ENCODE results near the gene CD99L2.

CD99L2 gene

DNA sequence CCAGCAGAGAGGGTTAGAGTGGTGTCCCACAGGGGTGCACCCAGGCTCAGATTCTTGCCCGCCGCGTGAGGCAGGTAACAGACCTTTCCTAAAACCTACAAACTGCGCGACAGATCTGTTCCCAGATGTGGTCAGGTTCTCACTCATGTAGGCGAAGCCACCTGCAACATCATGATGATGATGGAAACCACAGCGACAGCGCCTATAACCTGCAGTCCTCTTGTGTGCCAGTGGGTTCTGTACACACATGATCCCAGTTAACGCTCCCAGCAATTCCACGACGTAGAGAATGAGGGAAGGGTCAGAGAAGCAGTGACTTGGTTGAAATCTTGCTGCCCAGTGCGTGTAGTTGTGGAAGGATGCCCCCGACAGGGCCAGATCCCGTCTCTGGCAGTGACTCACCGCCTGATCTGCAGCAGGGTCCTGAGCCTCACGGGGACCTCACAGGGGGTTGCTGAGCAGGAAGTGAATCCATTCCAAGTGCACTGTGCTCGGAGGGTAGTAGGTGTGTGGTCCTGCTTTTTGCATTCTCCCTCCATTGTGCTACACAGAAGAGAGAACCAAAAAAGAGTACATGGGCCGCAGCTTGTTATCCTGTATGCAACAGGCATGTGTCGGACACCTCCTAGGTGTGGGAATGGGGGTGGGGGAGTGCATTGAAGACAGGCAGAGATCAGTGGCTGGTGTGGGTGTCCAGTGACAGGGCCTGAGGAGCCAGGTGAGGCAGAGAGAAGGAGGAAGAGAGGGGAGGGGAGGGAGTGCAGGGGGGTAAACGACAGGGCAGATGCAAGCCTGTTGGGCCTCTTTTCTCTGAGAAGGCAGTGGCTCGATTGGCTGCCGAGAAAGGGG lies 138.7 kb downstream of the CD99L2 start:
- Histone ChIP-seq H3K9me3 (ENCODE audit: insufficient read depth, low read depth, low read length) (no peaks in the 10 kb centered on the region), H3K36me3 (ENCODE audit: insufficient read depth, low read depth, low read length) (no peaks in the 10 kb centered on the region), H3K27ac (ENCODE audit: low read length) (no peak overlapping the region), H3K4me3 (ENCODE audit: low read length) (no peak overlapping the region), H3K4me1 (ENCODE audit: insufficient read depth, low read length) (no peaks in the 10 kb centered on the region), H3K27me3 (ENCODE audit: insufficient read depth, low read length) (no peaks in the 10 kb centered on the region), H3K9ac (ENCODE audit: low read depth, low read length) (no peak overlapping the region)

DNA sequence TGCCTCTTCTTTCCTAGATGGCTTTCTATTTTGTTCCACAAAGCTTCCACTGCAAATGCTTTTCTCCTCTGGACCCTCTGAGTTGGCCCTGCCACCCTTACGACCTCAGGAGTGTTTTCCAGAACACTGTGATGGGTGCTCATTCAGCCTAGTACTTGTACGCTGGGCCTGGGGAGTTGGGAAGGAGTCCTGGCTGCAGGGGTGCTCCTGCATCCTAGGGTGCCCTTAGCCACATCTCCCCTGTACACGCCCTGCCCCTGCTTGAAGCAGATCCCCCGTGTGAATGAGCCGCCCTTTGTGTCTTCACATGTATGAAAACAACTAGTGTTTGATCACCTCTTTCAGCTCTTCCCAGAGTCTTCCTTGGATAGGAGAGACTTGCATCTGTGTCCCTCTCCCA lies 141.1 kb downstream of the CD99L2 start:
- H3K9me3 ChIP-seq (ENCODE audit: insufficient read depth, low read depth, low read length) = no peaks in the 10 kb centered on the region
- H3K27me3 ChIP-seq (ENCODE audit: insufficient read depth, low read length) = no peaks in the 10 kb centered on the region
- H3K27ac ChIP-seq (ENCODE audit: low read length) = no peak overlapping the region
- H3K4me1 ChIP-seq (ENCODE audit: insufficient read depth, low read length) = no peaks in the 10 kb centered on the region
- no peaks in the 10 kb centered on the region for H3K36me3 ChIP-seq (ENCODE audit: insufficient read depth, low read depth, low read length)
- no peak overlapping the region for H3K9ac ChIP-seq (ENCODE audit: low read depth, low read length)
- H3K4me3 ChIP-seq (ENCODE audit: low read length) = no peak overlapping the region

DNA sequence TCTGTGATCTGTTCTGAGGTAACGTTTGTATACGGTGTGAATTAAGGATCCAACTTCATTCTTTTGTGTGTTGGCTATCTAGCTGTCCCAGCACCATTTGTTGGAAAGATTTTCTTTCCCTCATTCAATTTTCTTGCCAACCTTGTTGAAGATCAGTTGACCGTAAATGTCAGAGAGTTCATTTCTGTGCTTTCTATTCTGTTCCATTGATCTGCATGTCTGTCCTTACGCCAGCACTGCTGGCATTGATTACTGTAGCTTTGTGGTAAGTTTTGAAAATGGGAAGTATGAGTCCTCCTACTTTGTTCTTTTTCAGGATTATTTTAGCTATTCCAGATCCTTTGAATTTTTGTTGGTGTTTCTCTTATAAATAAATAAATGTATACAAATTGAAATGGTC lies 144.5 kb downstream of the CD99L2 start:
- Histone ChIP-seq H3K4me1 (ENCODE audit: insufficient read depth, low read length) (no peaks in the 10 kb centered on the region), H3K36me3 (ENCODE audit: insufficient read depth, low read depth, low read length) (no peaks in the 10 kb centered on the region; the same call in 1 of the 2 replicates), H3K27me3 (ENCODE audit: insufficient read depth, low read length) (no peaks in the 10 kb centered on the region), H3K9me3 (ENCODE audit: insufficient read depth, low read depth, low read length) (no peaks in the 10 kb centered on the region), H3K4me3 (ENCODE audit: low read length) (no peak overlapping the region), H3K27ac (ENCODE audit: low read length) (no peak overlapping the region), H3K9ac (ENCODE audit: low read depth, low read length) (no peak overlapping the region)

DNA sequence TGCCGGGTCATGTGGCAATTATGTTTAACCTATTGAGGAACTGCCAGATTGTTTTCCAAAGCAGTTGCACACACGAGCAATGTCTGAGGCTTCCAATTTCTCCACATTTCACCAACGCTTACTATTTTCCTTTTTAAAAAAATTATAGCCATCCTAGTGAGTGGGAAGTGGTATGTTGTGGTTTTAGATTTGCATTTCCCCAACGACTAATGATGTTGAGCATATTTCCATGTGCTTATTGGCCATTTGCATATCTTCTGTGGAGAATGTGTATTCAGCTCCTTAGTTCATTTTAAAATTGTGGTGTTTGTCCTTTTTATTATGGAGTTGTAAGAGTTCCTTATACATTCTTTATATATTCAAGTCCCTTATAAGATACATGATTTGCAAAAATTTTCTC lies 145.1 kb downstream of the CD99L2 start:
- Histone ChIP-seq H3K9me3 (ENCODE audit: insufficient read depth, low read depth, low read length) (no peaks in the 10 kb centered on the region), H3K36me3 (ENCODE audit: insufficient read depth, low read depth, low read length) (no peaks in the 10 kb centered on the region; the same call in 1 of the 2 replicates), H3K27me3 (ENCODE audit: insufficient read depth, low read length) (no peaks in the 10 kb centered on the region), H3K9ac (ENCODE audit: low read depth, low read length) (no peak overlapping the region), H3K4me1 (ENCODE audit: insufficient read depth, low read length) (no peaks in the 10 kb centered on the region), H3K27ac (ENCODE audit: low read length) (no peak overlapping the region), H3K4me3 (ENCODE audit: low read length) (no peak overlapping the region)

DNA sequence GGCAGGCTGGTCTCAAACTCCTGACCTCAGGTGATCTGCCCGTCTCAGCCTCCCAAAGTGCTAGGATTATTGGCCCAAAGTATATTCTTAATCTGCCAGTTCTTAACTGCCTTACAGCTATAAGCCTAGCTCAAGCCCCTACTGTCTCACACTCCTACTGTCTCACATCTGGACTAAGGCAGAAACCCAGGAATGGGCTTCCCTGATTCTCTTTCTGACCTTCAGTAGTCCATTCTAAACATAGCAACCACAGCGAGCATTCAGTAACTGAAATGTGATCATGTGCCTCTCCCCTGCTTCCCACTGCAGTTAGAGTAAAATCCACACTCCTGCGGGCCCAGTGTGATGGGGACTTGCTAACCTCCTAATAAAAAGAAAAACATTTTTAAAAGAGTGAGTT lies 146.3 kb downstream of the CD99L2 start:
- Histone ChIP-seq H3K4me1 (ENCODE audit: insufficient read depth, low read length) (no peaks in the 10 kb centered on the region), H3K27me3 (ENCODE audit: insufficient read depth, low read length) (no peaks in the 10 kb centered on the region), H3K9ac (ENCODE audit: low read depth, low read length) (no peak overlapping the region), H3K36me3 (ENCODE audit: insufficient read depth, low read depth, low read length) (no peaks in the 10 kb centered on the region; the same call in 1 of the 2 replicates), H3K9me3 (ENCODE audit: insufficient read depth, low read depth, low read length) (no peaks in the 10 kb centered on the region), H3K4me3 (ENCODE audit: low read length) (no peak overlapping the region), H3K27ac (ENCODE audit: low read length) (no peak overlapping the region)

DNA sequence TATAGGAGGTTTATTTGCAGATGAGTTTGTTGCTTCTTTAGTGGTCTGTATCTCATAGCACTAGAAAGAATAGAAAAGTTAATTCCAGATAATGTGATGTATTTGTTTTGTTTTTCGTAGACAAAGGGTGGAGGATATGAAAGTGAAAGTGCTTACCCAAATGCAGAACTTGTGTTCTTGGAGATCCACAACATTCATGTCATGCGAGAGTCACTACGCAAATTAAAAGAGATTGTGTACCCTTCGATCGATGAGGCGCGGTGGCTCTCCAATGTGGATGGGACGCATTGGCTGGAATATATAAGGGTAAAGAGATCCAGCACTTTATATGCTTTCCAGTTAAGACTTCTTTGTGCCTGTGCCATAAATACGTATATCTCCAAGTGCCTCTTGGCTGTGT lies 162.0 kb downstream of the CD99L2 start:
- no peaks in the 10 kb centered on the region for H3K27me3 ChIP-seq (ENCODE audit: insufficient read depth, low read length)
- no peak overlapping the region for H3K27ac ChIP-seq (ENCODE audit: low read length)
- no peak overlapping the region for H3K9ac ChIP-seq (ENCODE audit: low read depth, low read length)

DNA sequence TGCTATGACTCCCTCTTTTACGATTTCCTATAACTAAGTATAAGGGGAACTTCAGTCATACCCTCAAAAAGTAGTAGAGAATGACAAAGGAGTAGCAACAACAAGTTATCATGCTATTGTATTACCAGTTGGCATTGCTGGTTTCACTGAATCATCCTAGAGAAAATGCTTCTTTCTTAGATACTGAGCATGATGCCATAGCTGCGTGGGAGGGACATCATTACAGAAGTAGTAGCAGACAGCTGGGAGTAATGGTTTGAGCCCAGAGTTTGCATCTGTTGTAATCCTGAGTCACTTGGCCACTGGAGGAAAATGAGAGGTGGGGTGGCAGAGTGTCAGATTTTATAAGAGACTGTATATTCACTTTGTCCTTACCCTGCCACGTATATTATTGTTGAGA lies 166.7 kb downstream of the CD99L2 start:
- Histone ChIP-seq H3K4me1 (ENCODE audit: insufficient read depth, low read length) (no peaks in the 10 kb centered on the region), H3K27ac (ENCODE audit: low read length) (no peak overlapping the region), H3K36me3 (ENCODE audit: insufficient read depth, low read depth, low read length) (peaks cover 47% of the 10 kb centered on the region; the same call in 1 of the 2 replicates), H3K27me3 (ENCODE audit: insufficient read depth, low read length) (no peaks in the 10 kb centered on the region), H3K9me3 (ENCODE audit: insufficient read depth, low read depth, low read length) (no peaks in the 10 kb centered on the region), H3K9ac (ENCODE audit: low read depth, low read length) (no peak overlapping the region), H3K4me3 (ENCODE audit: low read length) (no peak overlapping the region)

More for the DNA sequence above, 162.0 kb downstream of the CD99L2 start:
- no peak overlapping the region for H3K4me3 ChIP-seq (ENCODE audit: low read length)
- no peaks in the 10 kb centered on the region for H3K4me1 ChIP-seq (ENCODE audit: insufficient read depth, low read length)
- H3K36me3 ChIP-seq (ENCODE audit: insufficient read depth, low read depth, low read length) = peaks cover 51% of the 10 kb centered on the region; the same call in 1 of the 2 replicates
- no peaks in the 10 kb centered on the region for H3K9me3 ChIP-seq (ENCODE audit: insufficient read depth, low read depth, low read length)

DNA sequence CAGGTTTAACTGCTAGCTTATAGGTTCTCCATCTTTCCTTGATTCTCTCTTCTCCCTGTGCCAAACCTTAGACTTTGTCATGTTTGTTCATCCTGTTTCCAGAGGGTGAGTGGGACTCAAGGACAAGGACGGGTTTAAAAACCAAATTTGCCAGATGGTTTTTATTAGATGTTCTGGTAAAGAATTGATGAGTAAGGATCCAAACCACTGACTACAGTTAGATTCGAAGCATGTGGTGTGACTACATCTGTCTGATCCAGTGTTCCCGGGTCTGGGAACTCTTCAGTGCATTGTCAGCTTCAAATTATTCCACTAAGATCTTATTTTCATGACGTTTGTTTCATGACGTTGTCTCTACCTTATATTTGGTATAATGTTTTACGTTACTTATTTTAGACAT lies 167.7 kb downstream of the CD99L2 start:
- H3K4me1 ChIP-seq (ENCODE audit: insufficient read depth, low read length) = no peaks in the 10 kb centered on the region
- peaks cover 41% of the 10 kb centered on the region; the same call in 1 of the 2 replicates for H3K36me3 ChIP-seq (ENCODE audit: insufficient read depth, low read depth, low read length)
- H3K9me3 ChIP-seq (ENCODE audit: insufficient read depth, low read depth, low read length) = no peaks in the 10 kb centered on the region
- H3K27ac ChIP-seq (ENCODE audit: low read length) = no peak overlapping the region
- no peak overlapping the region for H3K9ac ChIP-seq (ENCODE audit: low read depth, low read length)
- no peaks in the 10 kb centered on the region for H3K27me3 ChIP-seq (ENCODE audit: insufficient read depth, low read length)
- no peak overlapping the region for H3K4me3 ChIP-seq (ENCODE audit: low read length)

DNA sequence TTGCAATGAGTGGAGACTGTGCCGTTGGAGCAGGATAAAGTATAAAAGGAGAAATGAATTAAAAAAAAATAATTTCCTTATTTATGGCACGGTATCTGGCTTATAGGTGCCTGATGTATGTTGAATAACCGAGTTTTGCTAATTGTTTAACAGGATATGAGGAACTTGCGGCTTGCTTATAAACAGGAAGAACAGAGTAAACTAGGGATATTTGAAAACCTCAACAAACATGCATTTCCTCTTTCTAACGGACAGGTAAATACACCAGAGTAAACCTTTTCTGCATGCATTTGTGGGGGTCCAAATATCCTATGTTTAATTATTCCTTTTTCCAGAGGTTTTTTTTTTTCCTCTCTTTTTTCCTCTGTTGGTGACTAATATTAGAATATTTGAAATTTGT lies 168.5 kb downstream of the CD99L2 start:
- no peaks in the 10 kb centered on the region for H3K9me3 ChIP-seq (ENCODE audit: insufficient read depth, low read depth, low read length)
- H3K27me3 ChIP-seq (ENCODE audit: insufficient read depth, low read length) = no peaks in the 10 kb centered on the region
- H3K27ac ChIP-seq (ENCODE audit: low read length) = no peak overlapping the region
- H3K36me3 ChIP-seq (ENCODE audit: insufficient read depth, low read depth, low read length) = peaks cover 34% of the 10 kb centered on the region; the same call in 1 of the 2 replicates
- no peaks in the 10 kb centered on the region for H3K4me1 ChIP-seq (ENCODE audit: insufficient read depth, low read length)
- H3K4me3 ChIP-seq (ENCODE audit: low read length) = no peak overlapping the region
- no peak overlapping the region for H3K9ac ChIP-seq (ENCODE audit: low read depth, low read length)

DNA sequence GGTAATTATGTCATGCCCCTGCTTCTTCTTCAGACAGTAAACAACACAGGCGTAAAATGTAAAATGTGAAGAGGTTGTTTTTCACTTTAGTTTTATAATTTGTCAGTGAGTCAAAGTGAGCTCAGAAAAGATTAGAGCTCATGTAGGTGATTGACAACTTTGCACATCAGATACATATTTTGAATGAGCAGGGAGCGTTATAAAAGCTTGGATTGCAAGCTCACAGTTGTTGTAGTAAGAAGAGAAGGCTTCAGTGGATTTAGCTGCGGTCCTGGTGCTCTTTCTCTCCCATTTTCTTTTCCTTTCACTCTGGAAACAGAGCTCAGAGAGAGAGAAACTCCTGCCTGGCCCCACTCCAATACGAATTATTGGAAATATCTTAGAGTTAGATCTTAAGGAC lies 178.8 kb downstream of the CD99L2 start:
- Histone ChIP-seq H3K4me3 (ENCODE audit: low read length) (no peak overlapping the region), H3K27ac (ENCODE audit: low read length) (no peak overlapping the region), H3K36me3 (ENCODE audit: insufficient read depth, low read depth, low read length) (no peaks in the 10 kb centered on the region), H3K9ac (ENCODE audit: low read depth, low read length) (no peak overlapping the region), H3K4me1 (ENCODE audit: insufficient read depth, low read length) (no peaks in the 10 kb centered on the region), H3K27me3 (ENCODE audit: insufficient read depth, low read length) (no peaks in the 10 kb centered on the region), H3K9me3 (ENCODE audit: insufficient read depth, low read depth, low read length) (no peaks in the 10 kb centered on the region)

All from iPS-20b (cell line).